SJCRH30 (cell line): ENCODE measurements around the gene TRIM64. TPM values are rescaled to one million over a fixed set of nuclear protein-coding genes. Genes with fewer than 3 reads are reported as not detected.
"Not testable (repeated sequence)": the region's sequence is repeated elsewhere in the genome, so short reads cannot be mapped to it uniquely, and the experiment has no call there.

Source experiments
- DNase-seq, 2 experiments: peaks; one replicate each; pipeline ENCODE4 v3.0.0-alpha.2; 2015 to 2020
- H3K27ac ChIP-seq: fragments of 250-450 bp; sonication (Bioruptor Pico); 2 replicates; pipeline ENCODE4 v1.5.1; 2020; ENCODE audit warnings: mild to moderate bottlenecking, moderate library complexity
- H3K27me3 ChIP-seq: fragments of 250-450 bp; sonication (Bioruptor Pico); 2 replicates; pipeline ENCODE4 v1.5.1; 2020; ENCODE audit warnings: mild to moderate bottlenecking, moderate library complexity
- H3K36me3 ChIP-seq: fragments of 250-450 bp; sonication (Bioruptor Pico); 2 replicates; pipeline ENCODE4 v1.5.1; 2020; ENCODE audit warnings: mild to moderate bottlenecking, moderate library complexity
- H3K4me1 ChIP-seq: fragments of 250-450 bp; sonication (Bioruptor Pico); 2 replicates; pipeline ENCODE4 v1.5.1; 2020; ENCODE audit warnings: mild to moderate bottlenecking, moderate library complexity
- H3K4me3 ChIP-seq: fragments of 250-450 bp; sonication (Bioruptor Pico); 2 replicates; pipeline ENCODE4 v1.5.1; 2020; ENCODE audit warnings: mild to moderate bottlenecking, moderate library complexity
- H3K9me3 ChIP-seq: fragments of 250-450 bp; sonication (Bioruptor Pico); replicated peaks from 2 replicates; pipeline ENCODE4 v1.5.1; 2020; ENCODE audit warnings: mild to moderate bottlenecking, moderate library complexity
- total RNA-seq: library from RNA; depleted of rRNA; stranded (reverse); fragments of >200 nt; shearing (Covaris generic); gene quantifications from 2 replicates; pipeline ENCODE4 v1.2.3, GENCODE V29; 2014; rRNA removed

Gene TRIM64
- not detected in 2 replicates for total RNA-seq

GRCh38 chr11:89965737-89966136, at the start of gene TRIM64:
TRIM64 (plus strand) TSS chr11:89966037; CDS start chr11:89968504, 2,467 bp downstream.
- not testable (repeated sequence) for H3K27me3 ChIP-seq, H3K4me1 ChIP-seq, H3K9me3 ChIP-seq, H3K36me3 ChIP-seq, H3K27ac ChIP-seq, H3K4me3 ChIP-seq, DNase-seq

- H3K36me3 ChIP-seq = no peaks in the 10 kb centered on the region
- DNase-seq = no peak
- no peak within 1 kb of the TSS for H3K27ac ChIP-seq
- H3K4me3 ChIP-seq = no peak within 1 kb of the TSS
- H3K27me3 ChIP-seq = no peaks in the 10 kb centered on the region
- H3K4me1 ChIP-seq = no peaks in the 10 kb centered on the region
- H3K9me3 ChIP-seq = no peaks in the 10 kb centered on the region
Measured at GRCh38 chr11:89922195-89922660, 43.6 kb upstream of the TRIM64 start, which contains the start of gene TRIM49D1. TRIM49D1 (minus strand) TSS chr11:89922245; CDS start chr11:89917710, 4,535 bp downstream.

GRCh38 chr11:89923764-89924163, 42.1 kb upstream of the TRIM64 start, which contains the start of gene TRIM49D2:
TRIM49D2 (plus strand) TSS chr11:89924064; CDS start chr11:89926762, 2,698 bp downstream.
- H3K4me3 ChIP-seq, DNase-seq, H3K27ac ChIP-seq, H3K27me3 ChIP-seq, H3K9me3 ChIP-seq, H3K4me1 ChIP-seq, H3K36me3 ChIP-seq: not testable (repeated sequence)

- not testable (repeated sequence) for H3K27me3 ChIP-seq, H3K4me1 ChIP-seq, H3K9me3 ChIP-seq, H3K4me3 ChIP-seq, H3K36me3 ChIP-seq, DNase-seq, H3K27ac ChIP-seq
Measured at GRCh38 chr11:89960833-89961232, 5.0 kb upstream of the TRIM64 start.

Other genes starting within 250 kb of the TRIM64 start
- not detected in 2 replicates for gene TRIM49, start 157.5 kb upstream of the TRIM64 start, total RNA-seq
- not detected in 2 replicates for gene TRIM64B, start 87.5 kb upstream of the TRIM64 start, total RNA-seq
- gene TRIM49D1, start 43.8 kb upstream of the TRIM64 start, total RNA-seq = not detected in 2 replicates
- gene TRIM49D2, start 42.0 kb upstream of the TRIM64 start, total RNA-seq = not detected in 2 replicates
- gene TRIM49C, start 65.1 kb downstream of the TRIM64 start, total RNA-seq = not detected in 2 replicates
- not detected in 2 replicates for gene UBTFL1, start 119.9 kb downstream of the TRIM64 start, total RNA-seq
- 0.06 TPM in 1 of 2 replicates, not detected in the other for gene NAALAD2, start 168.6 kb downstream of the TRIM64 start, total RNA-seq